Measurements from ENCODE around the gene DNAH10.

Gene DNAH10

DNA sequence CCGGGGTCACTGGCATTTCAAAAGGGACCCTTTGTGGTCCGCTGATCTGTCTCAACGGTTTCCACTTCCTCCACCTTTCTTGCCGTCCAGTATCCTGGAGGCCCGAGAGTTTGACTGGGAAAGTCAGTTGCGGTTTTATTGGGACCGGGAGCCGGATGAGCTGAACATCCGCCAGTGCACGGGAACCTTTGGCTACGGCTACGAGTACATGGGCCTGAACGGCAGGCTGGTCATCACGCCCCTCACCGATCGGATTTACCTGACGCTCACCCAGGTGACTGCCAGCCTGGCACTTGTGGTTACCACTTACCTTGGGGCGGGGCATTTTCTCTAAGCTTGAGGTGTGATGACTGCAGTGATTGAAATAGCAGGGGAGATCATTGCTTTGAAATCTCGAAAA, 83.8 kb downstream of the DNAH10 start:
- no peak for DNase-seq

DNA sequence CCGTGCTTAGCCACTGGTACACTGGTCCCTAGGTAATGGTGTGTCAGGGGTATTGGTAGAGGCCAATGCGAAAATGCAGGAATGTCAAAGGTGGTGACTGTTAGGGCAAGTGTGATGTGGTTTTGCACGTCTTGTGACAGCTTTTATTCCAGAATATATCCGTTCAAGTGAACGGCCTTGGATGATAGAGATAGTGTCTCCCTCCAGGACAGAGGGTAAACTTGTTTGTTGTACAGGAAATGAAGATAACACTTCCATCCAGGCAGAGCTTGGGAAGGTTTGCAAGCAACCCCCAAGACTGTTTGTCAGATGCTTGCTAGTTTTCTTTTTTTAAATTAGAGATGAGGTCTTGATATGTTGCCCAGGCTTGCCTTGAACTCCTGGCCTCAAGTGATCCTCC, 84.2 kb downstream of the DNAH10 start:
- no peak for DNase-seq

DNA sequence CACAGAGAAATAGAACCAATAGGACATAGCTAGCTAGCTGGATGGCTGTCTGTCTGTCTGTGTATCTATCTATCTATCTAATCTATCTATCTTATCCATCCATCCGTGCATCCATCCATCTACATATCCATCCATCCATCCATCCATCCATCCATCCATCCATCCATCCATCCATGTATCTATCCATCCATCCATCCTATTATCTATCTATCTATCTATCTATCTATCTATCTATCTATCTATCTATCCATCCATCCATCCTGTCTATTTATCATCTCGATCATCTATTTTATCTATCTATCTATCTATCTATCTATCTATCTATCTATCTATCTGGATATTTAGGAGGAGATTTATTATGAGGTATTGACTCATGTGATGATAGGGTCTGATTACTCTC, 84.9 kb downstream of the DNAH10 start:
- no peak for DNase-seq

DNA sequence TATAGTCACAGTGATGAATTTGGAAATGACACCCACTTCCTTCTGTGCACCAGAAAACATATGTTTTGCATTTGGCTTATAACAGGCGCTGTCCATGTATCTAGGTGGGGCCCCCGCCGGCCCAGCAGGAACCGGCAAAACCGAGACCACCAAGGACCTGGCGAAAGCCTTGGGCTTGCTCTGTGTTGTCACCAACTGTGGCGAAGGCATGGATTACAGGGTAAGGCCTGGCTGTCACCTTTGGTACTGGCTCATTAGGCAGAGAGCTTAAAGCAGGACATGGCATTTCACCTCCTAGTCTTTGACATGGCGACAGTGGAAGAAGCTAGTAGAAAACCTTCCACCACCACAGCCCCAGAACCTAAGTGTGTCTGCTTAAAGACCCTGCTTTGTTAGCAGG, 85.8 kb downstream of the DNAH10 start:
- no peak for DNase-seq

DNA sequence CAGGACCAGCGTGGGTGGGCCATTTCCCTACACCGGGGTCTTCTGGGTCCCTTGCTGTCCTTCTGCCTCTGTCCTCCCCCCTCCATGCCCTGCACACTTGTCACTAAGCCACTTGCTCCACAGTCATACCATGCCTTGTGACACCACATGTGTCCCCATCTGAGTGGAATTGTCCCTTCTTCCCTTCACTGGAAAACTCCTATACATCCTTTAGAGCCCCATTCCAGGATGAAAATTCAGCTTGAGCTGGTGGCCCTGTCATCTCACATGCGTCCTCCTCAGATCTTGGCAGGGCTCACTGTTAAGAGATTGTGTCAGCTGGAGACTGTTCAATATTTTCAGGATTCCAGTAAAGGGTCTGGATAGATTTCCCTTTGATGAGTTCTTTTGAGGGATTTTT, 87.4 kb downstream of the DNAH10 start:
- no peak for DNase-seq

DNA sequence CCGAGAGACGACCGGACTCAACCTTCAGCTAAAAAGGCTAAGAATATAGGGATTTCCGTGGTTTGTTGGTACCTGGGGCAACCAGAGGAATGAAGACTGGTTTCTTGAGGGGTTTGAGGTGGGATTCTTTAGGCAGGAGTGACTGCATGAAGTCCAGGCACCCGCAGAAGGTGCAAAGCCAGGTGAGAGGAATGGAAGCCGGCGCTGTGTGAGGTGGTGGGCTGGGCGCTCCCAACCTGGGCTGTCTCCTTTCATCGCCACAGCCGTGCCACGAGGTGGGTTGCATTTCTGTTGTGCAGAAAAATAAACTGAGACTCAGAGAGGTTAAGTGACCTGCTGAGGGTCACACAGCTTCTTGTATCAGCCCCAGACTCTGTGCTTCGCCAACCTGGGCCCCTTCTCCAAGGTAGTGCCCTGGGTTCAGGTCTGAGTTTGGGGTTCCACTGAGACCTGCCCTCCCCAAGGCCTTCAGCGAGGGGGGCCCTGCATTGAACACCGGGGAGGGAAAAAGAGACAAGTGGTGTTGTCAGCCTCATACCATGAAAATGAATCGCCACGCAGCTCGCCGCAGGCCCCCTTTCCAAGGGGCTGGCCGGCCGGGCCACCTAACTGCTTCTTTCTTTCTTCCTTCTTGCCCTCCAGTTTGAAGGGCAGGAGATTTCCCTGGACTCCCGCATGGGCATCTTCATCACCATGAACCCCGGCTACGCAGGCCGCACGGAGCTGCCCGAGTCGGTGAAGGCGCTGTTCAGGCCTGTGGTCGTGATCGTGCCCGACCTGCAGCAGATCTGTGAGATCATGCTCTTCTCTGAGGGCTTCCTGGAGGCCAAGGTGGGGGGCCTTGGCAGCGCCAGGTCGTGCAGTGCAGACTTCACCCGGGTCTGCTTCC, 88.4 kb downstream of the DNAH10 start:
- no peak for DNase-seq

DNA sequence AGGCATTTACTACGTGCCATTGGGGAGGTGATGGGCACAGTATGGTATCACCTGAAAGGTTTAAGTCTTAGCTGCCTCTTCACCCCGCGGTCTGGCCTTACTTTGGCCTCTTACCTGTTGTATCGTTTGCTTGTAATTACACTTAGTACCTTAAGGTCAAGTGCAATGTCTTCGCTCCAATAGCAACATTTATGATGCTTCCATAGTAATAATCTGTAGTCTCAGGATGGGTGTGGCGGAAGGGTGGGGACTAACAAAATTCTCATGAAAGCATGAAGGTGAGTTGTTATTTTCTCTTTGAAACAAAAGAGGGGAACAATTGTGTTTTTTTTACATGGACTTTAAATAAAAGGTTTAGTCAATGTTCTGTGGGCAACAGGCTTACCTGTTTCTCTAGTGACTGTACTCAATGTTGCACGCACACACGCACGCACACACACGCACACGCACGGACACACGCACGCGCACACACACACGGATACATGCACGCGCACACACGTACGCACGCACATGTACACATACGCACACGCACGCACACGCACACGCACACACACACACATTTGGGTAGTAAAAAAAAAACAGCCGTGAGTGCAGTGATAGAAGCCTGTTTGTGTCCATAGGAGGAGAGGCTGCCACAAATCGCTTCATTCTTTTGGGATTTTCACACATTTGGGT, 91.4 kb downstream of the DNAH10 start:
- no peak for DNase-seq

DNA sequence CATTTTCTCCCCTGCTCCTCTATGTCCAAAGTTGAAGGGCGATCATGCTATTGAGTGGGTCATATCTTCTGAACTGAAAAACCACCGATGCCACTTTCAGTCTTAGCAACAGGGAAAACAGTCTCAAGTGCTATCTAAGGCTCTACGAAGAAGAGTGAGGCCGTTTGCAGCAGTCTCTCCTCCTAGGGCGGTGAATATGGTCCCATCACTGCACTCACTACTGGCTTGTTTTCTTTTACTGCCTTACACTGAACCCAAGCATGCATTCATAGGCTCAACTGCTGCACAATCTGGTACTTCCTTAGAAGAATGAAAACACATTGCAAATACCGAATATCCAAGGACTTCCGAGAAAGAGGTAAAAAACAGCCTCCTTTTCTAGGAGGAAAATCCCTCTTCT, 92.1 kb downstream of the DNAH10 start:
- no peak for DNase-seq

DNA sequence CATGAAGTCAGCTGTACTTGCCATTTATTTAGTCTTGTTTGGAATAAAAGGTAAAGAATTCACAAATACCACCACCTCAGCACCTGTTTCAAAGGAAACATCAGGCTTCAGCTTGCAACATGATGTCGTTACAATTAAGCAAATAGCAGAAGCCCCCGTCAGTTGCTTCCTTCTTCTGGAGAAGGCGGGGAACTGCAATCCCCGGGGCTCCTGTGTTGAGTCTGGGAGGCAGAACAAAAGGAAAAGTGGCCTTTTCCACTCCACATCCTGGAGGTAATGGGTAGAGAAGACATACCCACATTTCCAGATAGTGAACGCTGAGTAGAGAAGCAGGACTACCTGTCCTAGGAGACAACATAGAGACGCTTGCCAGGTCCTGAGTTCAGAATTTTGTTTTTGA, 92.8 kb downstream of the DNAH10 start:
- DNase-seq: no peak

DNA sequence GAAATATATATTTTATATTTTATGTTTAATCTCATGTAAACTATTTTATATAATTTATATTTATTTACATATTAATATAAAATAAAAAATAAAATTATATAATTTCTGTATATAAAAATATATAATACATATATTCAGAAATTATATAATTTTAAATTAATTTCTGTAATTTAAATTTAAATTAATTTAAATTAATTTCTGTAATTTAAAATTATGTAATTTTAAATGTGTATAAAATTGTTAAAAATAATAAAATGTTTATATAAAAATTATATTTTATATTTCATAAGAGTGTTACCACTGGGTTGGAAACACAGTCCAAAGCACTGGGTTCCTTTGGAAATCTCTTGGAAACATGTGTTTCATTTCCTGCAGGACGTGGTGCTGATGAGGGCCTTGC, 94.6 kb downstream of the DNAH10 start:
- DNase-seq: no peak

DNA sequence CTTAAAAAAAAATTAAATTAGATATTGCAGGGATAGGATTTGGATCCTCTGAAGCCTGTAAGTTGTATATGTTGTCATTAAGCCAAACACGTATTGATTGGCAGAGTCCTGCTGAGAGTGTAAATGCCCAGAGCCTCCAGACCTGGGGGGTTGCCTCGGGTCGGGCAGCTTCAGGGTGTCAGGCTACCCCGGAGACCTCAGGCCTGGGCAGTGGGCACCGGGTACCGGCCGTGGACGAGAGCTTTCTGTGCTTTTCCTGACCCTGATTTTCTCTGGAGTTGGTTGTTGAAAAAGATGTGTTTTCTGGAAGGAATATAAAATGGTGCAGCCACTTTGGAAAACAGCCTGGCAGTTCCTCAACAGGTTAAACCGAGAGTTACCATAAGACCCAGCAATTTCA, 96.1 kb downstream of the DNAH10 start:
- DNase-seq: no peak

DNA sequence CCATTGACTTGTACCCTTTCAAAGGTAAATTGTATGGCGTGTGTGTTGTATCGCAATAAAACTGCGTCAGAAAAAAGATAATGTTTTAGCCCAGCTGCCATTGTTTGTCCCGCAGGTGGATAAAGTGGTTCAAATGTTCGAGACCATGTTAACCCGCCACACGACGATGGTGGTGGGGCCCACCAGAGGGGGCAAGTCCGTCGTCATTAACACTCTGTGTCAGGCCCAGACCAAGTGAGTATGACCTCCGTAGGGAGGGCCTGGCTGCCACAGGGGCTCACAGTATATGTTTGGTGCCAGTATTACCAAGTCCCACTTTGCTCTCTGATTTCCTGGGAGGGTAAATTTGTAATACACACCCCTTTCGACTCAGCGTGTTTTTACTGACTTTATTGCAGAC, 96.9 kb downstream of the DNAH10 start:
- no peak for DNase-seq

DNA sequence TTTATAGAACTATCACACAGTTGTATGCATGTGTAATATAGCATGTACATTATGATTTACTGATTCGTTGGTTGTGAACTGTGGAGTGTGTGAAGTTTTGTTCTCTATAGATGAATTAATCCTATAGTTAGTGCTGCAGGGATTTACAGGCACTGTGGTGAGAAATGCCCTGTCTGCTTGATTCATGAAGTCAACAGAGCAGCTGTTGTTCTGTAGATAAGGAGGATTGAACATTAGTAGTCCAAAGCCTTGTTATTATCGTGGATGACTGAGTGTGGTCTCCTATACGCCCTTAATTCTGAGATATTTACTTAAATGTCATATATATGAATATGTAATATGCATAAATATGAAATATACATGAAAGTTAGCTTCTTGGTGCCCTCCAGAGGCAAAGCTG, 98.3 kb downstream of the DNAH10 start:
- DNase-seq: no peak

DNA sequence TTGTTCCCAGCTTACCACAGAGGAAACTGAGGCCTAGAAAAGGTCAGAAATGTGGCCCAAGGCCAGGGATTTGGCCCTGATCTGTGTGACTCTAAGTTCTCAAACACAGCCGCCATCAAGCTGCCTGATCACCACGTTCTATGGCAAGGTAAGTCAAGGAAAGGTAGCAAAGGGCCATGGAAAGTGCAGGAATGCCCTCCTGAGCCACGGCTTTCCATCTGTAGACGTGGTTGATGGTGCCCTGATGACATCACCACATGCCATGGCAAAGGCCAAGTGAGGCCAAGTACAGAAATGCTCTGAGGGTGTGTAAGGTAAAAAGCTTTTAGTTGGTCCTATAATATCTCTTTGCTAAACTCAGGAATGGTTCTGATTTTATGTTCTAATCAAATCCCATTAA, 99.3 kb downstream of the DNAH10 start:
- no peak for DNase-seq

DNA sequence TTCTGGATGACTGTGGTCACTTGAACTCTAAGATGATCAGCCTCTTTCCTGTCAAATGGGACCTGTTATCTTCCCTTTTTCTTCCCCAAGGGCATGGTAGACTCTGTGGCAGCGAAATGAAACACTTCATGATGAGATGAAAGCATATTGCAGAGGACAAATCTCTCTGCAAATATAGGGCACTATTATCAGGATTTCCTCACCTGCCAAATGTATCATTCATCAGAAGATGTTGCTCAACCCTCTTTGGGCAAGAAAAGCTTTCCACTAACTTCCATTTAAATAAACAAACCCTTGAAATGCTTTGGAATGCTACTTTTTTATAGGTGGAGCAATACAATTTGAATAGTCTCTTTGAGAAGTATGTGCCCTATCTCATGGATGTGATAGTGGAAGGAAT, 105.0 kb downstream of the DNAH10 start:
- DNase-seq: no peak

DNA sequence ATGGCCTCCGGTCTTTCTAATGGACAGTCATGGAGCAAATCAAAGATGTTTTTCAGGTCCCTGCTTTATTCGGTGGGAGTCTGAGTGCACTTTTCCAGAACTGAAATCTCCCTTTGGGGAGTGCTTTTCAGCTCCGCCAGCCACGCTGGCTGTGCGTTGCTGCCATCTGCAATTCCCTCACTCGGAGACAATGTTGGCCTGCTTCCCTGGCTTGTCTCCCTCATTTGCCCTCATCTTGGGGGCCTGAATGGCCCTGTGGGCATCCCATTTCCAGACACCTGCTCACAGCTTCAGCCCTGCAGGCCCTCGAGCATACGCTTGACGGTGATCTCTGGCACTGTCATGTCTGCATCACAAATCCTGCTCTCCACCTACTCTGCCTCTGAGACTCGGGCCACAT, 106.7 kb downstream of the DNAH10 start:
- no peak for DNase-seq

DNA sequence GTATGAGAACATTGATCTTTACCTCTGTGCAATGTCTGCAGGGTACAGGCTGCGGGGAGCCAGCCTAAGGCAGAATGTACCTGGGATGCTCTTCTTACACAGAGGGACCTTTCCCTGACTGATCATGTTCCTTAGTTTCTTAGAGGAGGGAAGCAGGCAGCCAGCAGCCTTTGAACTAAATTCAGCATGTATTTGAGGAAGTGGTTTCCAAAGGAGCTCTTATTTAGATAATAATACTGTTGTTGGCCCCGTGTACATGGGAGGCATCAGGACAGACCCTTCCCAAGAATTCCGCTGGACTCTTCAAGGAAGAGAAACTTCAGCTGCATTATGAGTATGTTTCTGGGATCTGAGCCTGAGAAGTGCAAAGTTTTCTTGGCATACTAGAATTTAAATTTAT, 111.7 kb downstream of the DNAH10 start:
- no peak for DNase-seq

DNA sequence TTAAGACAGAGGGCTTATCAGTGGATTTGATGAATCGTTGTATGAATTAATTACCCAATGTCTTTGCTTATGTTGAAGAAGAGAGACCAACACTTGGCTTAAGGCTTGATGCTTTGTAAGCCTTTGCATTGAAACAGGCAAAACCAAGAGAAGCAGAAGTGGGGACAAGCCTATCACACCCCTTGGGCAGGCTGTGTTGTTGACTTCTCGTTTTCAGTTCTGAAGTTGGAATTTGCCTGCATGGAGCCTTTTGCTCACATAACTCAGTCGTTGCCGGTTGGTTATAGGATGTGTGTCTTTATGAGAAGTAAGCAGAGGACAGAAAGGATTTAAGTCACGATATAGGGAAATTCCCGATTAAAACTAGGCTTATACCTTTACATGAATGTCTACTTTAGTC, 115.9 kb downstream of the DNAH10 start:
- no peak for DNase-seq

DNA sequence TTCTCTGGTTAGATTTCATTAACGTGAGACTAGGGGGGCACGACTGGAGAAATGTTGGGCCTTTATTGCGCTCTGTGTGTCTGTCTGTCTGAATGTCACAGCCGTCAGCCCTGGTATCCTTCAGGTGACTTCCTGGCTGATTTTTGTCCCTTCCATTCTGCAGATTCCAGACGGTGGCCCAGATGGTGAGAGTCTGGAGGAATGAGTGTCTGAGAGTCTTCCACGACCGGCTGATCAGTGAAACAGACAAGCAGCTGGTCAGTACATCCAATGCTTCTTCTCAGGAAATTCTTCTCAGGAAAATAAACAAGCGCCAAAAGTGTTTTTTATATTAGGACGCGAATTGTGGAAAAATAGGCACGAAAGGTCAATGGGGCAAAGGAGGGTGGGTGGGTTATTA, 117.0 kb downstream of the DNAH10 start:
- no peak for DNase-seq

DNA sequence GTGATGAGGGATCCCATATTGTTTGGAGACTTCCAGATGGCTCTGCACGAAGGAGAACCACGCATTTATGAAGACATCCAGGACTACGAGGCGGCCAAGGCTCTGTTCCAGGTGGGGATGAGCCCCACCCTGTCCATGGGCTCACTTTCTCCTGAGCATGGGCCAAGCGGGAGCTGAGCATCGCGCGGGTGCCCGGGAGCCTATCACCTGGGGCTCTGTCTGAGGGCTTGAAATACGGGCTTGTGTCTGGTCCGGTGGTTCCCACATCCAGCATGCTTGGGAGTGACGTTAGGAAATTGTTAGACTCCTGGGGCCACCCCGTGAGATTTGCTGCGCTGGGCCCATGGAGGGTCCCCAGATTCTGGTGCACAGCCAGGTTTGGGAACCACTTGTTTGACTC, 117.6 kb downstream of the DNAH10 start:
- no peak for DNase-seq

DNA sequence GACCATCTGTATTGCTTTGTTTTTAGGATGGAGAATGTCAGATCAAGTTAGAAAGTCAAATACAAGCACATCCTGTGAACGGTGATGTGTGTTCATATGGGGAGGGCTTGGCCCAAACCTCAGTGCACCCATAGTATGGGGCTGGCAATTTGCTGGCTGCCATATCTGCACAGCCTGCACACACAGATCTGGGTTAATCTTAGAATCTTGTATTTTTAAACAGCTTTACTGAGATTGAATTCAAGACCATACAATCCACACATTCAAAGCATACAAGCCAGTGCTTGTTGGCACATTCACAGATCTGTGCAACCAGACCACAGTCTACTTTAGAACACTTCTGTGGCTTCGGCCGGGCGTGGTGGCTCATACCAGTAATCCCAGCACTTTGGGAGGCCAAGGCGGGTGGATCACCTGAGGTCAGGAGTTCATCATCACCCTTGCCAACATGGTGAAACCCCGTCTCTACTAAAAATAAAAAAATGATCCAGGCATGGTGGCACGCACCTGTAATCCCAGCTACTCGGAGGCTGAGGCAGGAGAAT, 120.1 kb downstream of the DNAH10 start:
- no peak for DNase-seq

DNA sequence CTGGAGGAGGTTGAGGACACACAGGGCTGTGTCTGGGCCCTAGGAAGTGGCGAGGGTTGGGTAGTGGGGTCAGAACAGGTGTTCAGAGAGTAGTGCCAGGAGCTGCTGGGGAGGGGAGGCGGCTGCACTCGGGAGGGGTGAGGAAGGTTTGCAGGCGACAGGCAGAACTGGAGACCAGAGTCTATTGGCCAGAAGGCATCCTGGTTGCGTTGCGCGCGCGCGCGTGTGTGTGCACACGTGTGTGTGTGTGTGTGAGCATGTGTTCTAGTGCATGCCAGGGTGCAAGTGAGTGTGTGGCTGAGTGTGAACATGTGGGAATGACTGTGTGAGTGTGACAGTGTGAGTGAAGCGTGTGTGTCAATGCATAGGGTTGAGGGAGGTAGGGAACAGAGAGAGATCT, 124.2 kb downstream of the DNAH10 start:
- no peak for DNase-seq

DNA sequence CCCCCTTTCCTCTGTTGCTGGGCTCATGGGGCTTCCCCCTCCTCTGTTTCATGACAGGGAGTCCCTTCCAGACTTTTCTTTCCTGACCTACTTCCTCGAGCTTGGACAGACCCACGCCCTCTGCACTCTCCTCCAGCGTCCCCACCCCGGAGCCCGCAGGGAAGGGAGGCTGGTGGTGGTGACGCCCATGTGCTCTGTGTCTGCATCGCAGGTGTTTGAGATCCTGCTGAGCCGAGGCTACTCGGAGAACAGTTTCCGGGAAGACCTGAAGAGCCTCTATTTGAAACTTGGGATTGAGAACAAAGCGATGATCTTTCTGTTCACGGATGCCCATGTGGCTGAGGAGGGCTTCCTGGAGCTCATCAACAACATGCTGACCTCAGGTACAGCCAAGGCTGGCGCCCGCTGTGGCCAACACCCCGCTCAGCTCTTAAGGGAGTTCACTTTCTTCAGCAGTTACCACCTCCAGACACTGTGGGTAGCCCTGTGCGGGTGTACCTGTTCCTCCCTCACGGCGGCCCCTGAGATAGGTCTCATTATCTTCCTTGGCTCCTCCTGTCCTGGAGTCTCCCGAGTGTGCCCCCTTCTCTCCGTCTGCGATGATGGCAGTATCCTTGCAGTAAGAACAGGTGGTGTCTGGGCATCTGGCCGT, 125.0 kb downstream of the DNAH10 start:
- DNase-seq: no peak

DNA sequence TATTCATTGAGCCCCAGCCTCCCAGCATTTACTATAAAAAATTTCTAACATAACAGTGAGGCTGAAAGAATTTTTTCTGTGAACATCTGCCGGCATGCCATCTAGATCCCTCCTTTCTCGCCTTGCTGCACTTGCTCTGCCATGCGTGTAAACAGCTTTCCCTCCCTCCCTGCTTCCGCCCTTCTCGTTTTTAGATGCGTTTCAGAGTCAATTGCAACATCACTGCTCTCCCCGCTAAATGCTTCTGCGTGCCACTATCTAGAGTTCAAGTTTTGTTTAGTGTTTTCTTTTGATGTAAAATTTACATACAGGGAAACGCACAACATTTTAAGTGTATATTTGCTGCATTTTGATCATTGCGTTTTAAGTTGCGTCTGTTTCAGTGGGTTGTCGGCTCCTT, 126.9 kb downstream of the DNAH10 start:
- DNase-seq: no peak
